ENCODE measurements around the gene COL8A2. TPM values are rescaled to one million over a fixed set of nuclear protein-coding genes. Genes with fewer than 3 reads are reported as not detected.

Gene COL8A2
- total and polyA plus RNA-seq, 2 donors (not counting 3 experiments of a cell fraction or from before 2014, with no cell fraction given) = 1.2 to 1.3 TPM

DNA sequence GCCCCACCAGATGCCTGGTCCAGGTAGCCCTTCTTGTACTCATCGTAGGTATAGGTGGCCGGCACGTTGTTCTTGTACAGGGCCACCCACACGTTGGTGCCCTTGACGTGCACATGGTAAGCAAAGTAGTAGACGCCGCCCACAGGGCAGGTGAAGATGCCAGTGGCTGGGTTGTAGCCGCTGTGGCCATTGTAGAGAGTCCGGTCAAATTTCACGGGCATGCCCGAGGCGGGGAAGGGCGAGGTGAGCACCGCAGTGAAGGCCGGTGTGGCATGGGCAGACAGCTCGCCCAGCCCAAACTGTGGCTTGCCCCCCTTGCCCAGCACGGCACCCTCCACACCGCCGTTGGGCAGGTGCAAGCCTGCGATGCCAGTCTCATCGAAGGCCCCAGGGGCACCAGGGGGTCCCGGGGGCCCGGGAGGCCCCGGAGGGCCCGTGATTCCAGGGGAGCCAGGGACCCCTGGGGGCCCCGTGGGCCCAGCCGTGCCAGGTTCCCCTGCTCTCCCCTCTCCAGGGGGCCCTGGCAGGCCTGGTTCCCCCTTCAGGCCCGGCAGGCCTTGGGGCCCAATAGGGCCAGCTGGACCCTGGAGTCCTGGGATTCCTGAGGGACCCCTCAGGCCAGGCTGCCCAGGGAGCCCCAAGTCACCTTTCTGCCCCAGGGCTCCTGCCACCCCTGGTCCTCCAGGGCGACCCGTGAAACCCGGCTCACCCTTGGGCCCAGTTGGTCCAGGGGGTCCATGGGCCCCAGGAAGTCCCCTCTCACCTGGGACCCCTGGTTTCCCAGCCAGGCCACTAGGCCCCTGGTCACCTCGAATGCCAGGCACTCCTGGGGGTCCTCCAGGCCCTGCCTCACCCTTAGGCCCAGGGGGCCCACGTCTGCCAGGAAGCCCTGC is 27.1 kb downstream of the COL8A2 start:
- no peak for DNase-seq (ENCODE audit: low read depth, low spot score)
- no TSS peak for BruUV-seq (replicated peaks)
- no peak for FAIRE-seq
- CTCF ChIA-PET = interaction anchor here (0.6 to 13.8 kb wide), 12 partner anchors 31 to 352 kb away, joined by 3 to 233 read pairs (median 4); partner anchors contain the start of genes OSCP1 and TRAPPC3
- H3K9me3 ChIP-seq (replicated peaks; ENCODE audit: control insufficient read depth, insufficient read depth, low read length) = no peaks in the 10 kb centered on the region
- no peaks in the 10 kb centered on the region for H3K79me2 ChIP-seq (ENCODE audit: control insufficient read depth, insufficient read depth, low read length)
- H3K36me3 ChIP-seq (ENCODE audit: control insufficient read depth in 2 of 2, extremely low read depth in 1 of 2, insufficient read depth in 2 of 2, low read length in 2 of 2) = peaks cover 9 to 18% of the 10 kb centered on the region in 2 experiments
- no peak overlapping the region for H3K4me3 ChIP-seq (replicated peaks in 1 of 3; ENCODE audit: insufficient read depth in 1 of 3, low read depth in 1 of 3, low read length in 3 of 3)
- intact Hi-C loops (cut with micrococcal nuclease) = no loop called here
- no peak overlapping the region for H3K27ac ChIP-seq (ENCODE audit: insufficient read depth, low read depth, low read length)
- no peaks in the 10 kb centered on the region for H3K27me3 ChIP-seq (ENCODE audit: control insufficient read depth in 2 of 2, insufficient read depth in 2 of 2, low read length in 2 of 2)
- no peak overlapping the region for H2AFZ ChIP-seq (ENCODE audit: low read depth, low read length)
- no peak overlapping the region for H3K4me2 ChIP-seq (ENCODE audit: insufficient read depth, low read length)
- no peaks in the 10 kb centered on the region for H3K9me1 ChIP-seq (replicated peaks; ENCODE audit: control insufficient read depth, extremely low read depth, insufficient read depth, low read length)
- no peaks in the 10 kb centered on the region for H4K20me1 ChIP-seq (replicated peaks; ENCODE audit: control insufficient read depth, extremely low read depth, insufficient read depth, low read length)
- no peak overlapping the region for H3K9ac ChIP-seq (replicated peaks; ENCODE audit: extremely low read depth, insufficient read depth, low read length)
- TF ChIP-seq CTCF (IDR thresholded peaks at IDR 0.05; ENCODE audit: extremely low read depth in 1 of 2, insufficient read depth in 1 of 2, low read depth in 1 of 2, low read length in 2 of 2) (no peak), EZH2 (IDR thresholded peaks at IDR 0.05; ENCODE audit: borderline replicate concordance, low read depth, low read length, severe bottlenecking) (no peak), FOS (IDR thresholded peaks at IDR 0.05; ENCODE audit: borderline replicate concordance, insufficient read depth, low read length) (no peak), GATA2 (IDR thresholded peaks at IDR 0.05; ENCODE audit: insufficient read depth, insufficient read length, low read depth, low read length) (no peak), JUN (IDR thresholded peaks at IDR 0.05; ENCODE audit: borderline replicate concordance, insufficient read depth, insufficient read length, low read depth) (no peak), POLR2AphosphoS5 (IDR thresholded peaks at IDR 0.05; ENCODE audit: insufficient read depth, low read depth, low read length) (no peak), POLR2A (IDR thresholded peaks at IDR 0.05; ENCODE audit: low read depth, low read length) (no peak), MYC (IDR thresholded peaks at IDR 0.05; ENCODE audit: low read depth, low read length) (no peak)
- TF ChIP-seq, protein P1, sequence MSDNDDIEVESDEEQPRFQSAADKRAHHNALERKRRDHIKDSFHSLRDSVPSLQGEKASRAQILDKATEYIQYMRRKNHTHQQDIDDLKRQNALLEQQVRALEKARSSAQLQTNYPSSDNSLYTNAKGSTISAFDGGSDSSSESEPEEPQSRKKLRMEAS (IDR thresholded peaks at IDR 0.05; ENCODE audit: insufficient read depth, insufficient read length) = no peak
- POLR2A ChIA-PET = no interaction called here
- dilution Hi-C loops (cut with MboI; ENCODE audit: extremely low pct_ligation_motif_present, low sequenced_read_pairs) = no loop called here
- H3K4me1 ChIP-seq (ENCODE audit: control insufficient read depth, extremely low read depth, insufficient read depth, low read length) = no peaks in the 10 kb centered on the region

Data from endothelial cell of umbilical vein (primary cell).